Ovary (tissue), 3 donors: ENCODE results near the gene FOCAD.

Source experiments
- CTCF ChIP-seq, 3 donors: fragments of 450-650 bp in 2 of 3; fragments of 200-600 bp in 1 of 3; IDR thresholded peaks; one replicate each; pipeline versions ENCODE4 v1.5.1 to v1.8.0; 2016 to 2022; ENCODE audit warnings: antibody characterized with exemption in 3 of 3, mild to moderate bottlenecking in 1 of 3
- POLR2A ChIP-seq: fragments of 450-650 bp; IDR thresholded peaks from one replicate; pipeline ENCODE4 v1.6.1; 2017; ENCODE audit warnings: antibody characterized with exemption, mild to moderate bottlenecking, moderate library complexity
- donor health status: DM: no; HTN: no; CAD: no.

DNA sequence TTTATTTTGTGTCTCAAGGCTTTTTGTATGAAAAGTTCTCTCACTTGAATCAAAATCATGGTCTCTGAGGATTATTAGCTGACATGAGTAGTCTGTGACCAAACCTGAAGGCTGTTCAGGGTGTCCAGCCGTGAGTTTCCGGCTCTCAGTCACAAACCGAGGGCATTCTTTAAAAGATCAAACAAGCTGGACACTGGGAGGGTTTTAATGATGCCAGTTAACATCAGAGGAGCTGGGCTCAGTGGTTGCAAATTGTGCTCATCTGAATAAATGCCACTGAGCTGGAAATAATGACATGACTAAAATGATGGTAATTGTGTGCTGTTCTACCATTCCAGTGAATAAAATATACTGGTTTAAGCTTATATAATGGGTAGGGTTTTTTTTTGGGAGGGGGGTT, 153.1 kb downstream of the FOCAD start:
- no peak for TF ChIP-seq POLR2A
- no peak for TF ChIP-seq CTCF (IDR thresholded peaks at IDR 0.05)
